Nucleus accumbens (tissue), 56 donors: ENCODE data around the gene NFIB.
A peak's percentile ranks its signal among the peaks of the same experiment; 100 is the strongest.

Experiments
- DNase-seq, 56 donors: peaks; one replicate each; lab custom pipeline; 2025; lab: John Stamatoyannopoulos, UW

NFIB gene

DNA sequence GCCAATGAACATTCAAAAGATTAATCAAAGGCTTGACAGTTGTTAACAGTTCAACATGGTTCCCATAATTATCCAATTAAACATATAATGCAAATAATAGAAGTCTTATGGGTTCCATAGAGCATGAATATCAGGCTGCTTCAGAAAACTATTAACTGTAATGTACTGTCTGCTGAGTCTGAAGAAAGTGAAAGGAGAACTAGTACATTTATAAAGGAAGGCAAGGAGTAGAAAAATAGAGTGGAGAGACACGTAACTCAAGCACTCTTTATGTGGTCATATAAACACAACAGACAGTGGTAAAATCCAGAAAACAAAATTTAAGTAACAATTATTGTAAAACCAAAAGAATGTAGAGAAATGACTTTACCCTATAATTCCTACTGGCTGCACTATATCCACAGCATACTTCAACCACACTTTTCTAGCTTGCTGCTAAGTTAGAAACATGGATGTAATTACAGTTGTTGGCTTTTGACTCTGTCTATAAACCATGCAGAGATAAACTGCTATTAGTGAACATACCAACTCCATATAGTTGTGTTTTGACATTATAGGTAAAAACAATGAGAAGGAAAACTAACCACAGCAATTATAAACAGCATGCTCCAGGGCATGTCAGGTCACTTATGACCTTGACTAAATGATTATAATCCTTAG lies 32.7 kb downstream of the NFIB start:
- DNase-seq = no peak

GRCh38 chr9:14279671-14280070 lies 34.3 kb downstream of the NFIB start:
- DNase-seq = no peak

GRCh38 chr9:14278291-14278721 lies 35.6 kb downstream of the NFIB start:
- no peak for DNase-seq

GRCh38 chr9:14277761-14278160 lies 36.2 kb downstream of the NFIB start:
- DNase-seq = no peak

- DNase-seq = peak in 1 of 56 donors; percentile 21
Observed at GRCh38 chr9:14277244-14277643, 36.7 kb downstream of the NFIB start.

- DNase-seq = no peak
Observed at GRCh38 chr9:14275331-14275730, 38.6 kb downstream of the NFIB start.

DNA sequence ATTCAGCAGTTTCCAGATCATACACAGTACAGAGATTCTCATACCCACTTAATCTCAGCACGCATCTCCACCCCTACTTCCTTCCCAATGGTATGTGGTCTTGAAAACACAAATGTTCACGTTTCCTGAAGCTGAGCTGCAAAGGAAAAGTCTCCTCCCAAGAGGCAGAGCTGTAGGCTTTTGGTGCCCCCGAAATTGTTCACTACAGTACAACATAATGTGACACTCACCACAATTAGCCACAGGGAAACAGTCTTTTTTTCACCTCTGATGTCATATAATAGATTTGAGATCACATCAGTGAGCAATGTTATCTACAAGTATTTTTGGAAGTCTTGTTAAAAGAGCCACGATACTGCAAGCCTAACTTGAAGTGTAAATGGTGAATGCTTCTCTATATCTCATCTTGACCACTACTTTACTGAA lies 40.2 kb downstream of the NFIB start:
- DNase-seq = no peak

DNA sequence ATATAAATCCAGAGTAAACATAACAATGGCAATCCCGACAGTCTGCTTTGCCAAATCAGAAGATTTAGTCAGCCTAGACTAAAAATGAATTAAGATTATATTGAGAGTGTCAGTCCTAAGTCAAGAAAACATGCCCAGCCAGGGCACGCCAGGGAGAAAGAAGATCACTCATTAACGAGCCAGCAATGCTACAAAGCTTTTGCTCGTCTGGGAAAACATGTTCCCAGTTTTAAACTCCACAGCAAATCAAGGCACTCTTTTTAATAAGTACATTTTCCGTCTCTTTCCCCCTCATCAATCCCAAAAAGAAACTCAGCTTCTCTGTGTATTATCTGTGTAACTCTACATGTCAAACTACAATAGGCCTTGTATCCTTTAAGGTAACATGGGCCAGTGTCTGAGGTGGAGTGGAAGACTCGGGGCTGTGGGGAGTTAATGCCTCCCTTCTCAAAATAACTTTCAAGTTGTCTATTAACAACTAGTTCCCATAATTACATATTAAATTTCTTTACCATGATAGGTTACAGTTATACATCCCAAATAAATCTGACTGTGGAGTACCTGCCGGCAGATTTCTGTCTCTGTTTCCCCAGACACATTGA lies 40.9 kb downstream of the NFIB start:
- peak in 1 of 56 donors; percentile 15 for DNase-seq

GRCh38 chr9:14271093-14271673 lies 42.8 kb downstream of the NFIB start:
- peak in 30 of 56 donors; percentile 9 to 74 (median 32) for DNase-seq

DNA sequence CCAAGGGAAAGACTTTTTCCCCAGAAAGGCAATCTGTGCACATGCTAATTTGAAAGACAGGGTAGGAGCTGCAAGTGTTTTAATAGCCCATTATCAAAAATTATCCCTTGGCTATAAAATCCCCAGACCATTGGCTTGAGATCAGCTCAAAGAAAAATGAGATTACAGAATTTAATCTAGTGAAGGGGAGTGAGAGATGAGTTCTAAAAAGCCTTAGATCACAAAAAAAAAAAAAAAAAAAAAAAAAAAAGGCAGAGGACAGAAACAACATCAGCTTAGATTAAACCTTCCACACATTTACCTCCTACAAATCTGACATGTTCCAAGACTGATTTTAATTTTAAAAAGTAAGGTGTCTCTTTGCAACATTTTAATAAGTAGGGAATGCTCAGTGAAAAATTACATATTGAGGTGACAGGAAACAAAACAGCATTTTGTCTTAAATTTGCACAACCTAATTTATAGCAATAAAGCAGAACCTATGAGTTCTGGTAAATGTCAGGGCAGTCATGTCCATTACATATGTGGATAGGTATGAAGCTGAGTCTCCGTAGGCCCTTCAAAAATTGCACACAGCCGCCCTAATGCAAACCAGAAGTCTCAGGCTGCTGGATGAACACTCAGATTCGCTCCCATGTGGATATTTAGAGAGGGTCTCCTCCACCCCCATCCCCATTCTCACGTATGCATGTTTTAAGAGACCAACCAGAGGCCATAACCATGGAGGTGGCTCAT lies 43.4 kb downstream of the NFIB start:
- DNase-seq = no peak

DNA sequence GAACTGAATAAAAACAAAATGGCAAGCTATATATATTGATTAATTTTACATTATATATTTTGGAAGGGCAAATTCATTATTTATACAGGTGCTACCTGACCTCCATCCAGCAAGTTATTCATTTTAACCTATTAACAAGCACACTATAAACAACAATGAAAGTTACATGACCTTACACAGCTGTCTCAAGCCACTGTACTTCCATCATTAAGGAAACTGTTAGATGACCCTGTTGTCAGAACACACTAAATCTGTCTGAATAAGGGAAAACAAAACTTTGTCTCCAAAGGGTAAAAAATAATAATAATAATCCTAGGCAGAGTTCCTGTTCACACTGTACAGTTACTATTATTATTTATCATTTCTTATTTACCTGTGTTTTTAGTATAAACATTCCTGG lies 44.0 kb downstream of the NFIB start:
- no peak for DNase-seq

- DNase-seq = no peak
Observed at GRCh38 chr9:14263707-14264483, 50.0 kb downstream of the NFIB start.

GRCh38 chr9:14262827-14263226 lies 51.1 kb downstream of the NFIB start:
- no peak for DNase-seq

DNA sequence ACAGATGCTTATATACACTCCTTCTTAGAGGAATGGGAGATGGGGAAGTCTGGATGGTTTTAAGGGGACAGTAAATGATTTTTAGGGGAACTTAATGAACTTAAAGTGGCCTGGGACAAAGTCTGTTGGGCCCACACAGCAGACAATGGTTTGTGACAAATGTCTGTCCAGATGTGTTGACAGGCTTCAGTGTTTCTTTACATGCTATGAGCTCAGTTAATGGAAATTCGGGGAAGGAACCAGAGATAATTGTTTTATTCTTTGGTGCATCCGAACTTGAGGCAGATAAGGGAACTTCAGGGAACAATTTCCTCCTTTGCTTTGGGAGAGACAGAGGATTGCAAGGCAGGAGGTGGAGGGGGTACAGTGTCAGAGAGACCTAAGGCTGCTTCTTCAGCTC lies 52.3 kb downstream of the NFIB start:
- no peak for DNase-seq

- DNase-seq = no peak
Observed at GRCh38 chr9:14260101-14260500, 53.8 kb downstream of the NFIB start.

- no peak for DNase-seq
Observed at GRCh38 chr9:14258660-14259239, 55.2 kb downstream of the NFIB start.

DNA sequence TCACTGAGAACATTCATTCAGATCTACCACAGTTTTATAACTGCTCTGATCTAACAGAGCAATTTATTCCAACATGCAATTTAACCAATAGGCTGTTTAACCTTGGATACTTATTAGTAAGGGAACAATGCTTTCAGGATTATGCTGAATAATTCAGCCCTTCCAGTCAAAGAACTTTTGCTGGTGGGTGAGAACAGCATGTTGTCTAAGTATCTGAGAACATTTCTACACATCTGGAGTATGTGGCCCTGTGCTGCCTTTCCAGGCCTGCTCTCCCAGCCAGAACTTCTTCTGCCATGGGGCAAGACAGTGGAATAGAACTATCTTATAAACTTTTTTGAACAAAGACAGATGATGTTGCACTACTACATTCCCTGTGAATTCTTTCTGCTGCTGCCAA lies 55.8 kb downstream of the NFIB start:
- DNase-seq = no peak

DNA sequence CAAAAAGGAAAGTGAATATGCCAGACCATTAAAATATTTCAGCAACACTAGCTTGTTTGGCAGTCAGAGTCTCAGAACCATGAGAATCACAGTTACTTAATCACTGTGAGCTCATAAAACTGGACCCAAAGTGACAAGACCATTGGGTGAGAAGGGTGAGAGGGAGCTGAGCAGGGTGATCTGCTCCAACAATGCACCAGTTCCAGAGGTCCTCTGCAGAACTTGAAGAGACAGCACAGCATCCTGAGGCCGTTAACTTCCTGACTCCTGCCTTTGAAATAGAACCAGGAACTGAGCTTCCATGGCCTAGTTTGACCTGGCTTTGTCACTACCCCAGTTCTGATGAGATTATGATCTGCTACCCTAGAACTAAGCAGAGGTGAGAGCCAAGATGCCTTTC lies 57.4 kb downstream of the NFIB start:
- DNase-seq = no peak

DNA sequence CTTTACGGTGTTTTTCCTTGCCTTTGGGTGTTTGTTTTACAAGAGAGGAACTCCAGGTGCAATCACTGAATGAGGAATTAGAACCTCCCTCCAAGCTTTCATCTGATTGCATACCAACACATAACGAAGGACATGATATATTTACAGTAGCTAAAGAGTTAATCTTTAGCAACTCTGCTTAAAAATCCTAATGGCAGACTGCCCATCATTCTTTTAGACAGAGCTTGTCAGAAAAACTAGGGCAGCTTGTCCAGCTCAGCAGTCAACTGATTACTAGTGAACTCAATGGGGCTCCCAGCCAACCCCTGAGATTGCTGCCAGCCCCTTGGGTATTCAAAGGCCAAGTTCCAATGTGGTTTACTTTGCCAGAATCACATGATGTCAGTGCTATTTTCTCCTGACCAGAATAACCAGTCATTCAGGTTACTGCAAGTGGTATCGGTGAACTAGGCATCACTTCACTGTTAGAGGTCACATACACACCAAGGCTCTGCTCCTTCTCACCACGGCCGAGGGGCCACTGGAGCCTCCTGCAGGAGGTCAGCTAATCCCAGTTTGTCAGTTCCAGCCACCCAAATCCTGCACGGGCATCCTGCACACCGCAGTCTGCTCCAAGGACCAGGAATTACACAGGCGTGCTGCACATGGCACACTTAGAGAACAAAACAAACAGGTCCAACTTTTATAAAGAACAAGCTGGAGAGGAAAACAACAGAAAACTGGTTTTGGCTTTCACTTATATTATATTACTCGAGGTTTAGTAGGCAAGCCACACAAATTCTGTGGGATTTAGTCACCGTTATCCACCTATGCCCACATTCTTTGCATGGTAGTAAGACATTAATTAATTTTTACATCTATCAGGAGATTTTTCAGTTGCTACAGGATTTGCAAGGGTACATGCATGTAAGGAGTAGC lies 62.5 kb downstream of the NFIB start:
- DNase-seq = peak in 49 of 56 donors; percentile 9 to 84 (median 56)
